Activated T-helper 2 cell treated with anti-CD3 and anti-CD28 coated beads, Interferon-gamma antibody, Interleukin-2, Interleukin-4, amounts not matched to agents 10 μg/mL and 5 μg/mL and 100 μg/mL, durations not matched to agents 14 hours and 24 hours and 36 hours (primary cell): ENCODE results near the gene C1QTNF2. TPM values are rescaled to one million over a fixed set of nuclear protein-coding genes. Genes with fewer than 3 reads are reported as not detected.
A peak's percentile ranks its signal among the peaks of the same experiment; 100 is the strongest.

Source experiments
- DNase-seq: peaks from one replicate; pipeline ENCODE4 v3.0.0; 2021; ENCODE audit warnings: low spot score
- H3K27ac Mint-ChIP-seq: one replicate; pipeline ENCODE4 v1.8.0; 2021; ENCODE audit warnings: mixed read lengths
- H3K27me3 Mint-ChIP-seq: one replicate; pipeline ENCODE4 v1.8.0; 2021; ENCODE audit warnings: low read depth, mixed read lengths
- H3K36me3 Mint-ChIP-seq: one replicate; pipeline ENCODE4 v1.8.0; 2021; ENCODE audit warnings: low read depth, mixed read lengths
- H3K4me1 Mint-ChIP-seq: one replicate; pipeline ENCODE4 v1.8.0; 2021; ENCODE audit warnings: low read depth, mixed read lengths
- H3K4me3 Mint-ChIP-seq: one replicate; pipeline ENCODE4 v1.8.0; 2021; ENCODE audit warnings: low read depth, mild to moderate bottlenecking, moderate library complexity, mixed read lengths
- H3K9me3 Mint-ChIP-seq: one replicate; pipeline ENCODE4 v1.8.0; 2021; ENCODE audit warnings: mixed read lengths
- intact Hi-C: fragments of 100-400 bp; cut with micrococcal nuclease; formaldehyde crosslinking; loops from one replicate; pipeline ENCODE4 v1.15.1; 2023
- total RNA-seq: library from RNA; stranded (reverse); gene quantifications from 2 replicates; pipeline ENCODE4 v1.2.3, GENCODE V29; 2022

Gene C1QTNF2
- not detected in 2 replicates for total RNA-seq

- Mint-ChIP-seq H3K9me3 (no peaks in the 10 kb centered on the region), H3K27me3 (peaks cover 68% of the 10 kb centered on the region), H3K27ac (no peak within 1 kb of the TSS), H3K4me3 (peak within 1 kb of the TSS; percentile 34), H3K4me1 (peaks cover 6% of the 10 kb centered on the region), H3K36me3 (no peaks in the 10 kb centered on the region)
- DNase-seq = no peak
- intact Hi-C loops = no loop called here
These were observed at the start of gene C1QTNF2 for GRCh38 chr5:160369990-160370712. C1QTNF2 (minus strand) TSS chr5:160370626; CDS start chr5:160355011, 15,615 bp downstream.

DNA sequence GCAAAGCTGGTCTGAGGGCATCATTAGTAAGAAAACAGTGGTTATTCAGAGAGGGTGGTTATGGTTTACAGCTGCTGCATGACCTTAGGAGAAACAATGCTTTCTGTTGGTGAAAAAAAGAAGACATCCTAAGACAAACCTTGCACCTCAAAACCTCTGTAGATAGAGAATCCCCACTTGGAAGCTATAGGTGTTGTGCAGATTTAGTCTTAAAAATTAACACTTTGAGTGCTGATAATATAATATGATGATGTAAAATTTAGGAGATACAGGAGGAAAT, 49.8 kb upstream of the C1QTNF2 start:
- intact Hi-C loops = no loop called here
- peak overlapping the region; percentile 96 for H3K4me3 Mint-ChIP-seq
- DNase-seq = no peak
- H3K36me3 Mint-ChIP-seq = peaks cover 50% of the 10 kb centered on the region
- H3K27ac Mint-ChIP-seq = peak overlapping the region; percentile 93
- H3K9me3 Mint-ChIP-seq = no peaks in the 10 kb centered on the region
- H3K27me3 Mint-ChIP-seq = no peaks in the 10 kb centered on the region
- H3K4me1 Mint-ChIP-seq = peaks cover 70% of the 10 kb centered on the region

- peaks cover 65% of the 10 kb centered on the region for H3K4me1 Mint-ChIP-seq
- no peak for DNase-seq
- peak overlapping the region; percentile 96 for H3K4me3 Mint-ChIP-seq
- H3K27ac Mint-ChIP-seq = peak overlapping the region; percentile 93
- no peaks in the 10 kb centered on the region for H3K27me3 Mint-ChIP-seq
- intact Hi-C loops = loop anchor here (1.0 kb wide), 4 partner anchors 20 to 300 kb away; partner anchors contain the start of gene PWWP2A
- peaks cover 50% of the 10 kb centered on the region for H3K36me3 Mint-ChIP-seq
- no peaks in the 10 kb centered on the region for H3K9me3 Mint-ChIP-seq
These were observed 49.3 kb upstream of the C1QTNF2 start for GRCh38 chr5:160419458-160420330.

DNA sequence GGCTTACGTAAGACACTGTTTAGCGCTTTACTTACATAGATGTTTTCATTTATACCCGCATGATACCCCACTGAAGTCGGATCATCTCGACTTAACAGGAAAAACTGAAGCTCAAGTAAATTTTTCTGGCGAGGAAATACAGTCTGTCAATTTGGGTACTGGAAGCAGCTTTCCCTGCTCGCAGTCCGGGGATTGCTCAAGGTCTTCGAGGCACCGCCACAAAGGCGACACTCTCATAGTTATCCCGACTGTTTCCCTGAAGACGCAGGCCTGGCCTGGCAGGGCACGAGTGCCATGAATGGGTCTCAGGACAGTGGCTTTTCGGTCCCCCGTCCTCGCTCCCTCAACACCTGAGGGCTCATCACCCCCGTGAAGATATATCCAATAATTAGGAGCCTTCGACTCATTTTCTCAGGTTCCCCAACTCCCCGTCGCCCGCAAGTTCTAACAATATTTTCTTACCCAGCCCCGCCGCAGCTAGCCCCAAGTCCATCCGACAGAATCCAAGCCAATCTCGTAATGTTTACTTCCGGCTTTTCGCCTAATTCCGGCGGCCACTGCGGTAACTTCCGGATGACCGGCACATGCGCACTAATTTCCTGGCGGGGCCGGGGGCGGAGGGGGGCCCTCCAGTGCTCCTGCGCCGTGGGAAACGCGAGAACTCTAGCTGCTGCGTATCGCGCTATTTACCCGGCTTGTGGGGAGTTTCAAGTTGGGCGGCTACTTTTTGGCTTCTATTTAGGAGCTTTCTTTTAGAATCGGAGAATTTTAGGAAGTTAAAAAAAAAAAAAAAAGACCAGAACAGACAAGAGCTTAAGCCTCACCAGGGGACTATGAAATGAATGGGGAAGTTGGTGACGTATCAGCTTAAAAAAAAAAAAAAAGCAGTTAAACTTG, 48.4 kb upstream of the C1QTNF2 start, which contains the start of gene SLU7:
SLU7 (minus strand) TSS at position 521 of the 897 bp plus-strand sequence. CDS start 3,787 bp downstream, outside the sequence.
- peak; percentile 91 for DNase-seq
- peak within 1 kb of the TSS; percentile 93 for H3K27ac Mint-ChIP-seq
- peak within 1 kb of the TSS; percentile 96 for H3K4me3 Mint-ChIP-seq
- H3K36me3 Mint-ChIP-seq = peaks cover 43% of the 10 kb centered on the region
- peaks cover 56% of the 10 kb centered on the region for H3K4me1 Mint-ChIP-seq
- H3K9me3 Mint-ChIP-seq = no peaks in the 10 kb centered on the region
- intact Hi-C loops = loop anchor here (1.0 kb wide), 4 partner anchors 20 to 300 kb away; partner anchors contain the start of gene PWWP2A
- no peaks in the 10 kb centered on the region for H3K27me3 Mint-ChIP-seq

- intact Hi-C loops = loop anchor here (1.0 kb wide), 2 partner anchors 20 to 280 kb away; partner anchors contain the start of genes PWWP2A and SLU7
- Mint-ChIP-seq H3K9me3 (no peaks in the 10 kb centered on the region), H3K27ac (peak within 1 kb of the TSS; percentile 54), H3K36me3 (peaks cover 21% of the 10 kb centered on the region), H3K4me3 (peak within 1 kb of the TSS; percentile 90), H3K4me1 (peaks cover 15% of the 10 kb centered on the region), H3K27me3 (no peaks in the 10 kb centered on the region)
- DNase-seq = peak; percentile 74
These were observed 29.3 kb upstream of the C1QTNF2 start, which contains the start of gene FAM200C for GRCh38 chr5:160399402-160400353. FAM200C (minus strand) TSS chr5:160400054; CDS start chr5:160395490, 4,564 bp downstream.

- Mint-ChIP-seq H3K27me3 (no peaks in the 10 kb centered on the region), H3K27ac (no peak overlapping the region), H3K4me1 (peaks cover 15% of the 10 kb centered on the region), H3K4me3 (peak overlapping the region; percentile 90), H3K9me3 (no peaks in the 10 kb centered on the region), H3K36me3 (peaks cover 14% of the 10 kb centered on the region)
- DNase-seq = no peak
- intact Hi-C loops = loop anchor here (1.0 kb wide), 2 partner anchors 20 to 280 kb away; partner anchors contain the start of genes PWWP2A and SLU7
These were observed 28.4 kb upstream of the C1QTNF2 start for GRCh38 chr5:160398806-160399205.

DNA sequence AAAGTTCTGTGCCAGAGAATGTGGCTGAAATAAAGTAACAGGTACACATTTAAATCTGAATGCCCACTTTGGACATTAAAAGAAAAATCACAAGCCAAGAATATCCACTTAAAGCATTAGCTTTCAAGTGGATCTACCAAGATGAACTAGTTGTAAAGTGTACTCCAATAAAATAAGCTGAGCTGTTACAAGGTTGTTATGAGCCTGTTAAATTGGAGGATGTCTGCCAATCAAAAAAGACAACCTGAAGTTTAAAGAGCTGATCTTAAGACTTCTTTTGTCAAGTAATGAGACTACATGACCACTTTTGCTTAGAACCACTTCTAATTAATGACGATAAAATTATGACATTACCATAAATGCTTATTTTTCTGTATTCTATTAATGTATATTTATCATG, 27.1 kb upstream of the C1QTNF2 start:
- no peak for DNase-seq
- Mint-ChIP-seq H3K27me3 (no peaks in the 10 kb centered on the region), H3K9me3 (no peaks in the 10 kb centered on the region), H3K4me3 (no peak overlapping the region), H3K4me1 (peaks cover 15% of the 10 kb centered on the region), H3K36me3 (peaks cover 7% of the 10 kb centered on the region), H3K27ac (no peak overlapping the region)
- intact Hi-C loops = no loop called here

DNA sequence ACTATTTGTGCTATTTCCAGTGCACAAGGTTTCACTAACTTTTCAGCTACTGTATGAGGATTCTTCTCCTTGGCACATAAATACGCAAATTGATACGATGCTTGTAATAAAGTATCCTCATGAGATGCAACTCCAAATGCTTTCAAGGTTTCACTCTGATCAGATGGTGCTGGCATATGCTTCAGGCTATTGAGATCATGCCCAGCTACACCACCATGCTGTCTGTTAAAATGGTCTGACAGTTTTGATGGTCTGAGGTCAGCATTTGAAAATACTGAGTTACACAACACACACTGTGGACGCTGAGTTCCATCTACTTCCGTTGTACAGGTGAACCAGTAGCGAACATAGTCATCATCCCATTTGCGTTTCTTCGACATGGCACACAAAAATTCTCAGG, 24.7 kb upstream of the C1QTNF2 start:
- H3K27me3 Mint-ChIP-seq = no peaks in the 10 kb centered on the region
- H3K27ac Mint-ChIP-seq = no peak overlapping the region
- no peak overlapping the region for H3K4me3 Mint-ChIP-seq
- no peaks in the 10 kb centered on the region for H3K9me3 Mint-ChIP-seq
- peaks cover 2% of the 10 kb centered on the region for H3K36me3 Mint-ChIP-seq
- DNase-seq = no peak
- peaks cover 11% of the 10 kb centered on the region for H3K4me1 Mint-ChIP-seq
- intact Hi-C loops = no loop called here

DNA sequence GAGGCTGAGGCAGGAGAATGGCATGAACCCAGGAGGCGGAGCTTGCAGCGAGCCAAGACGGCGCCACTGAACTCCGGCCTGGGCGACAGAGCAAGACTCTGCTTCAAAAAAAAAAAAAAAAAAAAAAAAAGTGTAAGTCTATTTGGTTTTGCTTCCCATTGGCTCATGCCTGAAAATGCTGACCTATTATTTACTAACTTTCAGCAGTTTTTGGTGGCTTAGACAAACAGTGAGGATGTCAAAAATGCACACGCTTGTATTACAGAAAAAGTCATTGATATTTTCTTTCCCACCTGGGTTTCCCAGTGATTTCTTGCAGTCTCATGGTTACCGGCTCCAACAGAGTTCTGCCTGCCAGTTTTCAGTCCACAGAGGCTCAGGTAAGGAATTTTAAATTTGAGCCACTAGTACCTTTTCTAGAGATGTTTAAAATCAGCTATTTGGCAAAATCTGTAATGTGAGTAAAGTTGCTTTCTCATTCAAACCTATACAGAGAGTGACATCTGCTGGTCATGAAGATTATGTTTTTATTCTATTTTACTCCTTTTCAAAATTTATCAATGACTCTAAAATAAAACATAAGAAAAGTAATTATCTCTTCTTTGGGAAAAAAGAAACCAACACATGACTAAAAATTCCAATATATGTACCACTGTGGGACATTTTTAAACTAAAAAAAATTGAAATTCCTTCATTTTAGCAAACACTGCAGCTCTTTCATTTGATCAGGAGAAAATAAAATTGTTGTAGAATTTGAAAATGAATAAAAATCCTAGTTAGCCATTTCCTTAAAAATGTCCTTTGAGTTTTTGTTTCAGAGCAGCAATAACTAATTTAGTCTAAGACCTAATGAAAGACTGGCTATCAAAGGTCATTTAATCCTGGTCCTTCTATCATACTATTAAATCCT, 20.6 kb upstream of the C1QTNF2 start:
- DNase-seq = no peak
- no peak overlapping the region for H3K27ac Mint-ChIP-seq
- peaks cover 6% of the 10 kb centered on the region for H3K36me3 Mint-ChIP-seq
- peaks cover 17% of the 10 kb centered on the region for H3K9me3 Mint-ChIP-seq
- intact Hi-C loops = loop anchor here (1.0 kb wide), 1 partner anchor 192 kb away; no protein-coding TSS in a partner anchor
- H3K4me1 Mint-ChIP-seq = no peaks in the 10 kb centered on the region
- H3K4me3 Mint-ChIP-seq = no peak overlapping the region
- H3K27me3 Mint-ChIP-seq = peaks cover 2% of the 10 kb centered on the region

DNA sequence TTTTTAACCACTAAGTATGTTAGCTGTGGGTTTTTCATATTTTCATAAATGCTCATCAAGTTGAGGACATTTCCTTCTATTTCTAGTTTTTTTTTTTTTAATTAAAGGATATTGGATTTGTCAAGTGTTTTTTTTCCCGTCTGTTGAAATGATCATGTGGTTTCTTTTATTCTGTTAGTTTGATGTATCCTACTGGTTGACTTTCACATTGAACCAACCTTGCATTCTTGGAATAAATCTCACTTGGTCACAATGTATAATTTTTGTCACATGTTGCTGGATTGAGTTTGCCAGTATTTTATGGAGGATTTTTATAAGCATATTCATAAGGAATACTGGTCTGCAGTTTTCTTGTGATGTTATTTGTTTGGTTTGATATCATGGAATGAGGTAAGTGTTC, 17.0 kb upstream of the C1QTNF2 start:
- Mint-ChIP-seq H3K36me3 (peaks cover 6% of the 10 kb centered on the region), H3K27ac (no peak overlapping the region), H3K4me3 (no peak overlapping the region), H3K9me3 (peaks cover 17% of the 10 kb centered on the region), H3K4me1 (no peaks in the 10 kb centered on the region), H3K27me3 (peaks cover 8% of the 10 kb centered on the region)
- intact Hi-C loops = no loop called here
- DNase-seq = no peak
